H1 (cell line): ENCODE measurements around the gene ITPKC. TPM values are rescaled to one million over a fixed set of nuclear protein-coding genes. Genes with fewer than 3 reads are reported as not detected.

Experiments used
- CTCF ChIA-PET: fragments of 300-600 bp; sonication (Branson Sonifier 250); formaldehyde crosslinking; loops from one replicate; lab custom pipeline; 2021; ENCODE audit not compliant: partially characterized antibody; lab: Charles Lee
- POLR2A ChIA-PET: fragments of 300-600 bp; sonication (Branson Sonifier 250); formaldehyde crosslinking; loops from one replicate; lab custom pipeline; 2021; ENCODE audit warnings: inconsistent platforms; ENCODE audit not compliant: partially characterized antibody; lab: Charles Lee
- DNase-seq, 2 experiments: peaks; one replicate each; pipeline versions ENCODE4 v3.0.0 to v3.0.0-alpha.2; 2010 to 2022; ENCODE audit warnings: low spot score in 2 of 2, low read depth in 1 of 2, mixed read lengths in 1 of 2
- FAIRE-seq: peaks from 2 replicates; lab custom pipeline; 2011; peaks lifted over from hg19 to GRCh38; lab: Jason Lieb, UNC
- H2AFZ ChIP-seq: 2 replicates; pipeline ENCODE4 v1.8.1; 2012; ENCODE audit warnings: low read length, inconsistent platforms
- H2AK5ac ChIP-seq: 2 replicates; pipeline ENCODE4 v1.6.1; 2013; ENCODE audit warnings: low read depth, low read length
- H2BK120ac ChIP-seq: replicated peaks from 2 replicates; pipeline ENCODE3; 2013; ENCODE audit warnings: low read depth, low read length, inconsistent platforms
- H2BK12ac ChIP-seq: 2 replicates; pipeline ENCODE4 v1.6.1; 2013; ENCODE audit warnings: low read depth, low read length
- H2BK15ac ChIP-seq: 2 replicates; pipeline ENCODE4 v1.6.1; 2013; ENCODE audit warnings: low read length
- H2BK20ac ChIP-seq: 2 replicates; pipeline ENCODE4 v1.6.1; 2013; ENCODE audit warnings: low read length
- H2BK5ac ChIP-seq: 2 replicates; pipeline ENCODE4 v1.6.1; 2013; ENCODE audit warnings: low read depth, low read length
- H3K14ac ChIP-seq: 2 replicates; pipeline ENCODE4 v1.6.1; 2013; ENCODE audit warnings: inconsistent platforms; ENCODE audit not compliant: insufficient read length
- H3K18ac ChIP-seq: 2 replicates; pipeline ENCODE4 v1.6.1; 2013; ENCODE audit warnings: low read length; ENCODE audit errors: extremely low read depth
- H3K23ac ChIP-seq: 2 replicates; pipeline ENCODE4 v1.6.1; 2013; ENCODE audit warnings: inconsistent platforms; ENCODE audit not compliant: insufficient read length
- H3K23me2 ChIP-seq: 2 replicates; pipeline ENCODE4 v1.6.1; 2013; ENCODE audit warnings: low read depth, low read length
- H3K27ac ChIP-seq: 2 replicates; pipeline ENCODE4 v1.6.1; 2011; ENCODE audit warnings: low read depth, low read length, inconsistent platforms
- H3K27me3 ChIP-seq, 4 experiments: replicated peaks in 1 of 4; 1 replicate in 1 of 4; 2 replicates in 3 of 4; pipeline versions ENCODE4 v1.6.1 to v1.8.1; 2011 to 2013; ENCODE audit warnings: low read length in 3 of 4, mild to moderate bottlenecking in 3 of 4, inconsistent platforms in 2 of 4, mixed read lengths in 2 of 4, moderate library complexity in 1 of 4; ENCODE audit not compliant: control insufficient read depth in 3 of 4, insufficient read depth in 3 of 4; ENCODE audit errors: extremely low read depth in 1 of 4
- H3K36me3 ChIP-seq, 4 experiments: 2 replicates each; pipeline versions ENCODE4 v1.6.1 to v1.8.1; 2011 to 2013; ENCODE audit warnings: mild to moderate bottlenecking in 4 of 4, low read length in 3 of 4, moderate library complexity in 2 of 4, control low read depth in 1 of 4, inconsistent platforms in 1 of 4; ENCODE audit not compliant: insufficient read depth in 4 of 4, control insufficient read depth in 2 of 4
- H3K4ac ChIP-seq: replicated peaks from 2 replicates; pipeline ENCODE3; 2013; ENCODE audit warnings: low read length, low read depth, mixed read lengths, inconsistent platforms; ENCODE audit not compliant: insufficient read length
- H3K4me1 ChIP-seq, 4 experiments: replicated peaks in 1 of 4; 1 replicate in 1 of 4; 2 replicates in 3 of 4; pipeline versions ENCODE4 v1.6.1 to v1.8.1; 2011 to 2013; ENCODE audit warnings: low read length in 3 of 4, inconsistent platforms in 2 of 4, mixed read lengths in 1 of 4; ENCODE audit not compliant: insufficient read depth in 4 of 4, control insufficient read depth in 3 of 4
- H3K4me2 ChIP-seq, 2 experiments: 2 replicates each; pipeline versions ENCODE4 v1.6.1 to v1.8.1; 2011 to 2013; ENCODE audit warnings: low read depth in 2 of 2, low read length in 2 of 2, control low read depth in 1 of 2, inconsistent platforms in 1 of 2, mild to moderate bottlenecking in 1 of 2; ENCODE audit not compliant: insufficient read depth in 1 of 2
- H3K4me3 ChIP-seq, 4 experiments: fragments of 200-600, 300-600 bp in 1 of 4; sonication (generic), shearing (Covaris generic), sonication (Bioruptor Twin) in 1 of 4; 2 replicates each; pipeline versions ENCODE4 v1.5.1 to v1.8.1; 2011 to 2016; ENCODE audit warnings: low read length in 4 of 4, low read depth in 3 of 4, control low read depth in 2 of 4, inconsistent platforms in 2 of 4, mild to moderate bottlenecking in 2 of 4, mixed read lengths in 1 of 4, moderate library complexity in 1 of 4; ENCODE audit not compliant: insufficient read depth in 2 of 4; ENCODE audit errors: extremely low read depth in 1 of 4
- H3K56ac ChIP-seq: replicated peaks from 2 replicates; pipeline ENCODE3; 2013; ENCODE audit warnings: low read depth, mild to moderate bottlenecking, mixed read lengths, low read length, inconsistent platforms; ENCODE audit not compliant: insufficient read length
- H3K79me1 ChIP-seq: 2 replicates; pipeline ENCODE4 v1.6.1; 2013; ENCODE audit warnings: low read depth, low read length, control low read depth
- H3K79me2 ChIP-seq, 2 experiments: 2 replicates each; pipeline versions ENCODE4 v1.6.1 to v1.8.1; 2012 to 2013; ENCODE audit warnings: low read length in 2 of 2, mild to moderate bottlenecking in 2 of 2, inconsistent platforms in 1 of 2; ENCODE audit not compliant: insufficient read depth in 2 of 2, control insufficient read depth in 1 of 2
- H3K9ac ChIP-seq, 4 experiments: replicated peaks in 1 of 4; 1 replicate in 1 of 4; 2 replicates in 3 of 4; pipeline versions ENCODE4 v1.6.1 to v1.8.1; 2011 to 2013; ENCODE audit warnings: low read depth in 3 of 4, low read length in 3 of 4, control low read depth in 2 of 4, mild to moderate bottlenecking in 2 of 4, moderate library complexity in 2 of 4, inconsistent platforms in 1 of 4; ENCODE audit errors: extremely low read depth in 1 of 4
- H3K9me3 ChIP-seq, 2 experiments: 2 replicates each; pipeline versions ENCODE4 v1.6.1 to v1.8.1; 2012 to 2013; ENCODE audit warnings: mild to moderate bottlenecking in 2 of 2, moderate library complexity in 2 of 2, control low read depth in 1 of 2, inconsistent platforms in 1 of 2, low read depth in 1 of 2, low read length in 1 of 2, mixed read lengths in 1 of 2; ENCODE audit not compliant: insufficient read depth in 2 of 2
- H4K20me1 ChIP-seq, 2 experiments: replicated peaks in 1 of 2; 2 replicates each; pipeline versions ENCODE3 to v1.8.1; 2011 to 2013; ENCODE audit warnings: inconsistent platforms in 2 of 2, low read length in 2 of 2, mild to moderate bottlenecking in 1 of 2; ENCODE audit not compliant: insufficient read depth in 2 of 2, control insufficient read depth in 1 of 2
- H4K5ac ChIP-seq: 2 replicates; pipeline ENCODE4 v1.6.1; 2013; ENCODE audit warnings: low read length, low read depth, mixed read lengths, inconsistent platforms; ENCODE audit not compliant: insufficient read length
- H4K8ac ChIP-seq: 2 replicates; pipeline ENCODE4 v1.8.0; 2013; ENCODE audit warnings: mild to moderate bottlenecking, moderate library complexity, low read length, inconsistent platforms; ENCODE audit not compliant: insufficient read depth; ENCODE audit errors: extremely low read depth
- H4K91ac ChIP-seq: replicated peaks from 2 replicates; pipeline ENCODE3; 2013; ENCODE audit warnings: low read length, mixed read lengths, inconsistent platforms; ENCODE audit not compliant: insufficient read length
- BCL11A ChIP-seq, 2 experiments: IDR thresholded peaks; one replicate each; pipeline ENCODE4 v1.6.1; 2011; ENCODE audit warnings: low read depth in 2 of 2, low read length in 2 of 2, mild to moderate bottlenecking in 2 of 2
- KDM5A ChIP-seq: fragments of 200-600 bp; IDR thresholded peaks from 2 replicates; pipeline ENCODE4 v1.7.1; 2012; ENCODE audit warnings: mild to moderate bottlenecking, low read length, inconsistent platforms, mixed read lengths
- POU5F1 ChIP-seq: IDR thresholded peaks from 2 replicates; pipeline ENCODE4 v1.6.1; 2011; ENCODE audit warnings: low read depth, mild to moderate bottlenecking, low read length, moderate library complexity
- RBBP5 ChIP-seq: IDR thresholded peaks from 2 replicates; pipeline ENCODE4 v1.7.1; 2012; ENCODE audit warnings: low read depth, mild to moderate bottlenecking, inconsistent platforms, low read length, moderate library complexity, borderline replicate concordance
- SIX5 ChIP-seq: IDR thresholded peaks from 2 replicates; pipeline ENCODE4 v1.6.1; 2011; ENCODE audit warnings: mild to moderate bottlenecking, low read depth, low read length
- SP2 ChIP-seq: IDR thresholded peaks from 2 replicates; pipeline ENCODE4 v1.6.1; 2012; ENCODE audit warnings: mild to moderate bottlenecking, low read length, inconsistent platforms
- WGBS, 2 experiments: shearing (Covaris generic) in 1 of 2; methylation state at CpG; one replicate each; pipeline versions ENCODE4 v1.1.6 to v1.1.7; 2013 to 2015; ENCODE audit warnings: low lambda C conversion rate in 2 of 2, mixed read lengths in 2 of 2, inconsistent platforms in 1 of 2, low coverage in 1 of 2, missing lambda C conversion rate in 1 of 2; ENCODE audit not compliant: insufficient replicate concordance in 2 of 2, insufficient coverage in 1 of 2, insufficient read length in 1 of 2; ENCODE audit errors: extremely low coverage in 1 of 2, missing lambda C conversion rate in 1 of 2; 5-methylcytosine and 5-hydroxymethylcytosine counted together
- polyA plus RNA-seq, 7 experiments: library from polyadenylated mRNA; depleted of rRNA in 3 of 7; stranded (reverse) in 5 of 7; unstranded in 2 of 7; fragments of >200 nt in 5 of 7; fragments of 200-250 nt in 2 of 7; gene quantifications; 1 replicate in 5 of 7; 2 replicates in 1 of 7; 4 replicates in 1 of 7; pipeline versions ENCODE4 v1.2.1 to v1.2.3, GENCODE V29; 2011 to 2013; ENCODE audit warnings: missing spikeins in 2 of 7, mixed read lengths in 2 of 7
- total RNA-seq: library from RNA; stranded (reverse); fragmentation: NEBNext Ultra II Directional; extraction: Animal tissue kit (Norgen Biotek cat#: 25700); gene quantifications from 2 replicates; pipeline ENCODE4 v1.2.1, GENCODE V29; 2021

ITPKC gene
- total and polyA plus RNA-seq, 2 of the 8 experiments (the other 6 are each of a cell fraction or from before 2014, with no cell fraction given), result 5.2 to 8.9 TPM

DNA sequence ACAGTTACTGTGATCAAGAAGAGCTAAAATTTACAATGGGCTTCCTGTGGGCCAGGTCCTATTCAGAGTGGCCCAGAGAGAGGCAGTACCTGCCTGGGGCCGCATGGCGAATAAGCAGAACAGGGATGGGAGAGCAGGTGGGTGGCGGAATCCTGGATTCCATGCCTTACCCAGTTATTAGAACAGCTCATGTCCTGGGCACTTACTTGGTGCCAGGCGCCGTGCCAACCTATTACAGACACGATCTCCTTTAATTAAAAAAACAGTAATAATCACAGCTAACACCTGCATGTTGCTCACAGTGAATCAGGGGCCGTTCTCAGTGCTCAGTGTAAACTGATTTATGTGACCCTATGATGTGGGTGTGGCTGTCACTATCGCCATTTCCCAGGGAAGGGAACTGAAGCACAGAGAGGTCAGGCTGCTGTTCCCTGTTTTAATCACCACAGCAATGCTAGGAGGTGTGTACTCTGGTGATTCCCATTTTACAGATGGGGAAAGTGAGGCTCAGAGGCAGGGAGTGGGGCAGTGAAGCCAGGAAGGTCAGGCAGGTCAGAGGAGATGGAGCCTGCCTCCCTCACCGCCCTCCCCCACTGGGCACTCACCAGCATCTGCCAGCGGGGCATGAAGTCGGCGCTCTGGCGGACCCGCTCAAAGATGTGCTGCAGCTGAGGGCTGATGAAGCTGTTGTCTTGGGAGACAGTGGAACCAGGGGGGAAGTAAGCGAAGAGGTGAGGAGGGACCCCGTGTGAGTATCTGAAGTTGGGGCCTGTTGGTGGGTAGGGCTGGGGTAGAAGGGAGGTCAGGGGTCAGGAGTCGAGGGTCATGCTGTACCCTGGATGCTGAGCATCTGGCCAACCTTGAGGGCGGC lies 12.2 kb upstream of the ITPKC start:
- ChIA-PET CTCF (interaction anchor here (1.0 to 2.4 kb wide), 4 partner anchors 13 to 183 kb away, joined by 3 to 12 read pairs (median 5); no protein-coding TSS in a partner anchor), POLR2A (interaction anchor here (0.6 to 1.5 kb wide), 4 partner anchors 9 to 42 kb away, joined by 3 to 4 read pairs (median 3); partner anchors contain the start of genes COQ8B and ITPKC)
- no peak overlapping the region for H3K4me2 ChIP-seq
- no peak overlapping the region for H4K5ac ChIP-seq
- WGBS, 2 experiments, result 94% methylated on average over 18 of the region's 18 CpGs; no CpG with 5 or more reads in 1 of the 2 experiments
- H3K27me3 ChIP-seq, result no peaks in the 10 kb centered on the region
- H2BK20ac ChIP-seq, result no peak overlapping the region
- H4K20me1 ChIP-seq, result peaks cover 0 to 6% of the 10 kb centered on the region in 2 experiments
- TF ChIP-seq SIX5 (no peak), POU5F1 (no peak), RBBP5 (no peak), KDM5A (no peak), BCL11A (IDR thresholded peaks at IDR 0.05; ENCODE audit: low read depth in 2 of 2, low read length in 2 of 2) (no peak), SP2 (no peak)
- H3K23me2 ChIP-seq, result no peaks in the 10 kb centered on the region
- H3K14ac ChIP-seq, result no peak overlapping the region
- no peak overlapping the region for H3K9ac ChIP-seq
- H3K23ac ChIP-seq, result no peak overlapping the region
- H3K56ac ChIP-seq, result no peak overlapping the region
- H3K18ac ChIP-seq, result no peak overlapping the region
- no peak overlapping the region for H2BK12ac ChIP-seq
- no peak overlapping the region for H2BK15ac ChIP-seq
- no peak overlapping the region for H4K91ac ChIP-seq
- no peak for FAIRE-seq
- peaks cover 10 to 42% (median 29%) of the 10 kb centered on the region in 4 experiments; a peak in 7 of 8 replicates for H3K36me3 ChIP-seq
- no peaks in the 10 kb centered on the region for H3K79me2 ChIP-seq
- no peak overlapping the region for H2AFZ ChIP-seq
- H3K9me3 ChIP-seq, result no peaks in the 10 kb centered on the region
- H4K8ac ChIP-seq, result no peak overlapping the region
- DNase-seq, result no peak
- no peak overlapping the region for H2BK120ac ChIP-seq
- H3K4me1 ChIP-seq, result peaks cover 0 to 4% (median 1%) of the 10 kb centered on the region in 4 experiments; a peak in 5 of 7 replicates
- H3K4ac ChIP-seq, result no peak overlapping the region
- H3K27ac ChIP-seq, result no peak overlapping the region
- H2AK5ac ChIP-seq, result no peak overlapping the region
- H2BK5ac ChIP-seq, result no peak overlapping the region
- no peak overlapping the region for H3K4me3 ChIP-seq
- H3K79me1 ChIP-seq, result no peaks in the 10 kb centered on the region
